ENCODE data around the gene FCGR3B.
"Not testable (repeated sequence)": the region's sequence is repeated elsewhere in the genome, so short reads cannot be mapped to it uniquely, and the experiment has no call there.

The FCGR3B gene

GRCh38 chr1:161631076-161631475 is at the start of gene FCGR3B:
Gene FCGR3B, minus strand, starts transcription at chr1:161631176. Its CDS starts 82 bp downstream, at chr1:161631094.
- DNase-seq (ENCODE audit: low read depth in 1 of 2, low spot score in 1 of 2) = no peak

GRCh38 chr1:161678500-161678899 is 47.5 kb upstream of the FCGR3B start:
- no peak for DNase-seq (ENCODE audit: low read depth in 1 of 2, low spot score in 1 of 2)

- DNase-seq (ENCODE audit: low read depth in 1 of 2, low spot score in 1 of 2) = no peak
These were observed 46.1 kb upstream of the FCGR3B start for GRCh38 chr1:161676958-161677689.

GRCh38 chr1:161676441-161676840 is 45.5 kb upstream of the FCGR3B start:
- no peak for DNase-seq (ENCODE audit: low read depth in 1 of 2, low spot score in 1 of 2)

- DNase-seq (ENCODE audit: low read depth in 1 of 2, low spot score in 1 of 2) = not testable (repeated sequence)
These were observed 43.9 kb upstream of the FCGR3B start for GRCh38 chr1:161674908-161675307.

- not testable (repeated sequence) for DNase-seq (ENCODE audit: low read depth in 1 of 2, low spot score in 1 of 2)
These were observed 43.5 kb upstream of the FCGR3B start for GRCh38 chr1:161674447-161674846.

- DNase-seq (ENCODE audit: low read depth in 1 of 2, low spot score in 1 of 2) = not testable (repeated sequence)
These were observed 42.5 kb upstream of the FCGR3B start for GRCh38 chr1:161673437-161673836.

GRCh38 chr1:161671045-161672020 is 40.4 kb upstream of the FCGR3B start:
- DNase-seq (ENCODE audit: low read depth in 1 of 2, low spot score in 1 of 2) = not testable (repeated sequence)

- DNase-seq (ENCODE audit: low read depth in 1 of 2, low spot score in 1 of 2) = not testable (repeated sequence)
These were observed 33.7 kb upstream of the FCGR3B start for GRCh38 chr1:161664689-161665088.

GRCh38 chr1:161663569-161663968 is 32.6 kb upstream of the FCGR3B start:
- DNase-seq (ENCODE audit: low read depth in 1 of 2, low spot score in 1 of 2) = not testable (repeated sequence)

GRCh38 chr1:161662684-161663339 is 31.8 kb upstream of the FCGR3B start, which contains the start of gene FCGR2B:
Gene FCGR2B, plus strand, starts transcription at chr1:161663143. Its CDS starts 99 bp downstream, at chr1:161663242.
- DNase-seq (ENCODE audit: low read depth in 1 of 2, low spot score in 1 of 2) = not testable (repeated sequence)

GRCh38 chr1:161661660-161662311 is 30.8 kb upstream of the FCGR3B start:
- DNase-seq (ENCODE audit: low read depth in 1 of 2, low spot score in 1 of 2) = not testable (repeated sequence)

- not testable (repeated sequence) for DNase-seq (ENCODE audit: low read depth in 1 of 2, low spot score in 1 of 2)
These were observed 27.5 kb upstream of the FCGR3B start for GRCh38 chr1:161658524-161658923.

- DNase-seq (ENCODE audit: low read depth in 1 of 2, low spot score in 1 of 2) = not testable (repeated sequence)
These were observed 23.0 kb upstream of the FCGR3B start for GRCh38 chr1:161653971-161654370.

- DNase-seq (ENCODE audit: low read depth in 1 of 2, low spot score in 1 of 2) = not testable (repeated sequence)
These were observed 22.6 kb upstream of the FCGR3B start for GRCh38 chr1:161653541-161653940.

GRCh38 chr1:161647507-161648360 is 16.8 kb upstream of the FCGR3B start:
- not testable (repeated sequence) for DNase-seq (ENCODE audit: low read depth in 1 of 2, low spot score in 1 of 2)

GRCh38 chr1:161644855-161645254 is 13.9 kb upstream of the FCGR3B start:
- DNase-seq (ENCODE audit: low read depth in 1 of 2, low spot score in 1 of 2) = not testable (repeated sequence)

- not testable (repeated sequence) for DNase-seq (ENCODE audit: low read depth in 1 of 2, low spot score in 1 of 2)
These were observed 12.7 kb upstream of the FCGR3B start for GRCh38 chr1:161643481-161644208.

GRCh38 chr1:161642697-161643096 is 11.7 kb upstream of the FCGR3B start:
- not testable (repeated sequence) for DNase-seq (ENCODE audit: low read depth in 1 of 2, low spot score in 1 of 2)
